HepG2 (cell line): Measurements from ENCODE around the gene SRSF1. TPM values are rescaled to one million over a fixed set of nuclear protein-coding genes. Genes with fewer than 3 reads are reported as not detected.

ENCODE experiments used
- ARID2 ChIP-seq: sonication (generic); formaldehyde crosslinking; IDR thresholded peaks from 2 replicates; pipeline ENCODE4 v1.8.1; 2022; ENCODE audit warnings: mild to moderate bottlenecking, missing genetic modification reagents, borderline replicate concordance
- BCL6 ChIP-seq: IDR thresholded peaks from 2 replicates; pipeline ENCODE4 v1.6.1; 2016; ENCODE audit warnings: missing genetic modification reagents, missing compliant biosample characterization
- CSRNP1 ChIP-seq: sonication (generic); formaldehyde crosslinking; IDR thresholded peaks from 2 replicates; pipeline ENCODE4 v1.8.1; 2023; ENCODE audit warnings: mild to moderate bottlenecking, missing genetic modification reagents
- HHEX ChIP-seq: IDR thresholded peaks from 2 replicates; pipeline ENCODE4 v1.6.1; 2016; ENCODE audit warnings: control low read depth
- HIVEP1 ChIP-seq: sonication (generic); formaldehyde crosslinking; IDR thresholded peaks from 2 replicates; pipeline ENCODE4 v1.4.0; 2020; ENCODE audit warnings: mild to moderate bottlenecking, missing genetic modification reagents
- HNRNPLL ChIP-seq: fragments of 200-400 bp; formaldehyde crosslinking; IDR thresholded peaks from 2 replicates; pipeline ENCODE4 v1.6.1; 2017; ENCODE audit warnings: mild to moderate bottlenecking, low read depth, low read length; ENCODE audit not compliant: poor library complexity, severe bottlenecking
- KAT2B ChIP-seq: fragments of 150-350 bp; IDR thresholded peaks from 2 replicates; pipeline ENCODE4 v1.6.1; 2014; ENCODE audit warnings: low read depth, low read length, borderline replicate concordance
- KDM4B ChIP-seq: sonication (generic); formaldehyde crosslinking; IDR thresholded peaks from 2 replicates; pipeline ENCODE4 v1.4.0; 2020; ENCODE audit warnings: missing genetic modification reagents
- KMT2B ChIP-seq: IDR thresholded peaks from 2 replicates; pipeline ENCODE4 v1.6.1; 2016; ENCODE audit warnings: missing genetic modification reagents, missing compliant biosample characterization
- MAFF ChIP-seq: IDR thresholded peaks from 2 replicates; pipeline ENCODE4 v1.6.1; 2011; ENCODE audit warnings: low read depth, low read length, improper control_type of control experiment
- MLXIP ChIP-seq: sonication (generic); formaldehyde crosslinking; IDR thresholded peaks from 2 replicates; pipeline ENCODE4 v1.9.0; 2021; ENCODE audit warnings: missing genetic modification reagents, borderline replicate concordance
- MTA1 ChIP-seq: sonication (generic); formaldehyde crosslinking; IDR thresholded peaks from 2 replicates; pipeline ENCODE4 v1.4.0; 2020; ENCODE audit warnings: missing genetic modification reagents, mild to moderate bottlenecking, borderline replicate concordance
- NFE2L2 ChIP-seq: fragments of 150-350 bp; IDR thresholded peaks from 2 replicates; pipeline ENCODE4 v1.6.1; 2014; ENCODE audit warnings: low read length
- PAXIP1 ChIP-seq: sonication (generic); formaldehyde crosslinking; conservative IDR thresholded peaks from 2 replicates; pipeline ENCODE4 v1.4.0; 2020; ENCODE audit warnings: mild to moderate bottlenecking, missing genetic modification reagents, moderate library complexity
- ZFP36L2 ChIP-seq: sonication (generic); formaldehyde crosslinking; IDR thresholded peaks from 2 replicates; pipeline ENCODE4 v1.4.0; 2020; ENCODE audit warnings: missing genetic modification reagents
- ZNF335 ChIP-seq: sonication (generic); formaldehyde crosslinking; IDR thresholded peaks from 2 replicates; pipeline ENCODE4 v1.4.0; 2020; ENCODE audit warnings: missing genetic modification reagents
- ZNF451 ChIP-seq: sonication (generic); formaldehyde crosslinking; IDR thresholded peaks from 2 replicates; pipeline ENCODE4 v1.5.0; 2020; ENCODE audit warnings: mild to moderate bottlenecking, missing genetic modification reagents
- ZNF674 ChIP-seq: sonication (generic); formaldehyde crosslinking; IDR thresholded peaks from 2 replicates; pipeline ENCODE4 v1.5.0; 2020; ENCODE audit warnings: low read depth, mild to moderate bottlenecking, missing genetic modification reagents
- polyA plus RNA-seq, 8 experiments: library from polyadenylated mRNA; depleted of rRNA in 3 of 8; stranded (reverse) in 7 of 8; unstranded in 1 of 8; fragments of >200 nt; fragmentation: Illumina TruSeq in 4 of 8; extraction: Trizol in 4 of 8; gene quantifications; 2 replicates each; pipeline versions ENCODE4 v1.2.1 to v1.2.3, GENCODE V29; 2011 to 2016; ENCODE audit warnings: low read depth in 4 of 8, missing spikeins in 1 of 8, mixed read lengths in 1 of 8; ENCODE audit not compliant: insufficient read depth in 1 of 8
- total RNA-seq, 5 experiments: library from RNA; depleted of rRNA; stranded (reverse); fragments of >200 nt; fragmentation: Illumina TruSeq; extraction: Trizol; gene quantifications; 2 replicates each; pipeline ENCODE4 v1.2.3, GENCODE V29; 2016; ENCODE audit warnings: low read depth in 1 of 5
- TF ChIP-seq, protein P1 (sequence below): sonication (generic); formaldehyde crosslinking; IDR thresholded peaks from 2 replicates; pipeline ENCODE4 v1.4.0; 2020; ENCODE audit warnings: missing genetic modification reagents

Gene SRSF1
- total and polyA plus RNA-seq, 2 of the 13 experiments (the other 11 are each of a cell fraction or from before 2014, with no cell fraction given), result 142 to 445 TPM

GRCh38 chr17:57987581-57988300, 19.3 kb downstream of the SRSF1 start, which contains the start of gene VEZF1 (continued):
- TF ChIP-seq CSRNP1, result 0 out of 2 replicates have a peak, but pooled peaks have one; percentile 23
- peak; percentile 20 for TF ChIP-seq ZNF451 (CRISPR knock-in tag)
- TF ChIP-seq KDM4B (CRISPR knock-in tag), result peak; percentile 38; the same call in 1 of the 2 replicates
- TF ChIP-seq KMT2B (CRISPR knock-in tag), result peak; percentile 20
- TF ChIP-seq ZNF335, result 0 out of 2 replicates have a peak, but pooled peaks have one; percentile 3
- TF ChIP-seq BCL6 (CRISPR knock-in tag), result no peak
- TF ChIP-seq, protein P1, sequence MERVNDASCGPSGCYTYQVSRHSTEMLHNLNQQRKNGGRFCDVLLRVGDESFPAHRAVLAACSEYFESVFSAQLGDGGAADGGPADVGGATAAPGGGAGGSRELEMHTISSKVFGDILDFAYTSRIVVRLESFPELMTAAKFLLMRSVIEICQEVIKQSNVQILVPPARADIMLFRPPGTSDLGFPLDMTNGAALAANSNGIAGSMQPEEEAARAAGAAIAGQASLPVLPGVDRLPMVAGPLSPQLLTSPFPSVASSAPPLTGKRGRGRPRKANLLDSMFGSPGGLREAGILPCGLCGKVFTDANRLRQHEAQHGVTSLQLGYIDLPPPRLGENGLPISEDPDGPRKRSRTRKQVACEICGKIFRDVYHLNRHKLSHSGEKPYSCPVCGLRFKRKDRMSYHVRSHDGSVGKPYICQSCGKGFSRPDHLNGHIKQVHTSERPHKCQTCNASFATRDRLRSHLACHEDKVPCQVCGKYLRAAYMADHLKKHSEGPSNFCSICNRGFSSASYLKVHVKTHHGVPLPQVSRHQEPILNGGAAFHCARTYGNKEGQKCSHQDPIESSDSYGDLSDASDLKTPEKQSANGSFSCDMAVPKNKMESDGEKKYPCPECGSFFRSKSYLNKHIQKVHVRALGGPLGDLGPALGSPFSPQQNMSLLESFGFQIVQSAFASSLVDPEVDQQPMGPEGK, result peak; percentile 98
- peak; percentile 70; the same call in 1 of the 2 replicates for TF ChIP-seq ARID2 (CRISPR knock-in tag)
- no peak for TF ChIP-seq HIVEP1 (CRISPR knock-in tag)
- TF ChIP-seq PAXIP1 (CRISPR knock-in tag), result no peak; the same call in 1 of the 2 replicates
- peak; percentile 79 for TF ChIP-seq HNRNPLL
- no peak for TF ChIP-seq MLXIP (CRISPR knock-in tag)
- TF ChIP-seq MTA1 (CRISPR knock-in tag), result 0 out of 2 replicates have a peak, but pooled peaks have one; percentile 73
- TF ChIP-seq NFE2L2, result no peak
- TF ChIP-seq HHEX (CRISPR knock-in tag), result no peak
- TF ChIP-seq ZNF674 (CRISPR knock-in tag), result no peak
- TF ChIP-seq ZFP36L2, result no peak
- TF ChIP-seq MAFF, result no peak
- TF ChIP-seq KAT2B, result no peak
